A673 (cell line): ENCODE results near the gene ERC1. TPM values are rescaled to one million over a fixed set of nuclear protein-coding genes. Genes with fewer than 3 reads are reported as not detected.

Experiments used
- BruUV-seq: library from RNA; stranded (reverse); fragments of 400-500 nt; replicated peaks from 2 replicates; lab custom pipeline; 2021; lab: Mats Ljungman, UMichigan
- CTCF ChIA-PET: fragments of 300-600 bp; sonication (Branson Sonifier 250); formaldehyde crosslinking; loops from one replicate; lab custom pipeline; 2022; ENCODE audit warnings: antibody characterized with exemption; lab: Charles Lee
- POLR2A ChIA-PET: fragments of 300-600 bp; sonication (Branson Sonifier 250); formaldehyde crosslinking; loops from one replicate; lab custom pipeline; 2022; ENCODE audit warnings: antibody characterized with exemption; ENCODE audit not compliant: low non-redundant PET; lab: Charles Lee
- DNase-seq: peaks from one replicate; pipeline ENCODE4 v3.0.0-alpha.2; 2015; ENCODE audit warnings: low spot score
- H3K27ac ChIP-seq: fragments of 200-600 bp; sonication (generic); 2 replicates; pipeline ENCODE4 v1.5.1; 2016; ENCODE audit warnings: mixed run types, low read depth, mild to moderate bottlenecking, mixed read lengths, antibody characterized with exemption, low read length; ENCODE audit not compliant: poor library complexity, severe bottlenecking
- H3K27me3 ChIP-seq: fragments of 200-600 bp; sonication (generic); replicated peaks from 2 replicates; pipeline ENCODE4 v1.6.1; 2017; ENCODE audit warnings: mixed run types, low read depth, mild to moderate bottlenecking, mixed read lengths, antibody characterized with exemption, low read length; ENCODE audit not compliant: insufficient read depth, poor library complexity
- H3K36me3 ChIP-seq: fragments of 200-600 bp; sonication (generic); 2 replicates; pipeline ENCODE4 v1.6.1; 2016; ENCODE audit warnings: mixed run types, mild to moderate bottlenecking, mixed read lengths, antibody characterized with exemption, low read length; ENCODE audit not compliant: insufficient read depth, poor library complexity, severe bottlenecking
- H3K4me1 ChIP-seq: fragments of 200-600 bp; sonication (generic); 2 replicates; pipeline ENCODE4 v1.6.1; 2017; ENCODE audit warnings: mixed run types, mild to moderate bottlenecking, mixed read lengths, antibody characterized with exemption, low read length; ENCODE audit not compliant: insufficient read depth, poor library complexity, severe bottlenecking
- H3K4me3 ChIP-seq: fragments of 200-600 bp; sonication (generic); 2 replicates; pipeline ENCODE4 v1.5.1; 2016; ENCODE audit warnings: low read depth, mixed run types, mild to moderate bottlenecking, mixed read lengths, low read length; ENCODE audit not compliant: poor library complexity, severe bottlenecking
- H3K9me3 ChIP-seq: fragments of 200-600 bp; sonication (generic); 2 replicates; pipeline ENCODE4 v1.6.1; 2016; ENCODE audit warnings: mixed run types, low read depth, mild to moderate bottlenecking, mixed read lengths, antibody characterized with exemption, low read length; ENCODE audit not compliant: poor library complexity, severe bottlenecking
- CTCF ChIP-seq: fragments of 300-800, 200-600 bp; sonication (generic); conservative IDR thresholded peaks from 2 replicates; pipeline ENCODE4 v1.5.1; 2017; ENCODE audit warnings: low read depth, mild to moderate bottlenecking, antibody characterized with exemption, low read length, moderate library complexity, mixed read lengths
- EZH2 ChIP-seq: fragments of 200-600 bp; sonication (generic); IDR thresholded peaks from 2 replicates; pipeline ENCODE4 v1.6.1; 2017; ENCODE audit warnings: borderline replicate concordance, low read depth, mild to moderate bottlenecking, mixed read lengths, antibody characterized with exemption, low read length; ENCODE audit not compliant: poor library complexity, severe bottlenecking
- intact Hi-C: fragments of 100-400 bp; cut with micrococcal nuclease; formaldehyde crosslinking; loops from one replicate; pipeline ENCODE4 v1.10.0; 2022; ENCODE audit not compliant: unreplicated experiment
- total RNA-seq: library from RNA; stranded (reverse); gene quantifications from 2 replicates; pipeline ENCODE4 v1.2.3, GENCODE V29; 2021

The ERC1 gene
- total RNA-seq, 1 experiment from 2014 or later, result 60.7 TPM

DNA sequence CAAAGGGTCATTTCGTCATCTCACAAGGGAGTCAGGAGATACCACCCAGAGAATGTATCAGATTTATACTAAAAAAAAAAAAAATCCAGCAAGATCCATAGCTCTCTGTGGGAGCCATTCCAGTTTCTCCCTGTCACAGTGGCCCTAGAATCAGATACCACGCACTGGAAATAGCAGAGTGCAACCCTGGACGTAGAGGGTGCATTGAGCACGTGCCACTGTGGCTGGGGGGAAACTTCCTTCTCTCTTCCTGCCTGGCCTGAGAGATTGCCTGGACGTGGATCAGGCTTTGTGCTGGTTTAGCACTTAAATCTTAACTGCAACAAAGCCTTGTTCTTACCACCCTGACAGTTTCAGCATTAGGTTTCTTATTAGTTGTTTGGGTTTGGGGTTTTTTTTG, 479.0 kb downstream of the ERC1 start:
- intact Hi-C loops, result no loop called here
- Histone ChIP-seq H3K4me1 (peaks cover 6% of the 10 kb centered on the region), H3K27me3 (no peaks in the 10 kb centered on the region), H3K9me3 (no peaks in the 10 kb centered on the region), H3K4me3 (no peak overlapping the region), H3K36me3 (no peaks in the 10 kb centered on the region), H3K27ac (no peak overlapping the region)
- ChIA-PET POLR2A (no interaction called here), CTCF (no interaction called here)
- no peak for DNase-seq
- no TSS peak for BruUV-seq
- TF ChIP-seq EZH2 (no peak), CTCF (no peak)

DNA sequence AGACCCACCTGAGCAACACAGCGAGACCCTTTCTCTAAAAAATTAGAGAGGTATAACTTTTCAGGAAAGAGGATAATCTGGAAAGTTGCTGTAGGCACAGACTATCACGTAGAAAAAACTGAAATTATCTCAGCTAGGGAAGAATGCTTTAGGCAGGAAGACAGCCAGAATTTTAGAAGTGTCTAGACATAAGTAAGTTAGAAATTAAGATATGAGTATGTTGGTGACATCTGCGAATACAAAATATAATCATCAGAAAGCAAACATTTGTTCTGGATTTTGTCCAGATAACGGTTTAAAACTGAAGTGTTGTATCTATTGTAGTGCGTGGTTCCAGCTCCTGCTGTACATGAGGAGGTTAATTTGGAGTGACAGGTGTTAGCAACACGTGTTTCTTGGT, 480.2 kb downstream of the ERC1 start:
- CTCF ChIA-PET, result no interaction called here
- Histone ChIP-seq H3K27me3 (no peaks in the 10 kb centered on the region), H3K27ac (no peak overlapping the region), H3K4me3 (no peak overlapping the region), H3K4me1 (peaks cover 8% of the 10 kb centered on the region), H3K9me3 (no peaks in the 10 kb centered on the region), H3K36me3 (no peaks in the 10 kb centered on the region)
- no TSS peak for BruUV-seq
- intact Hi-C loops, result no loop called here
- no peak for TF ChIP-seq EZH2
- no peak for TF ChIP-seq CTCF
- no peak for DNase-seq
- POLR2A ChIA-PET, result no interaction called here

DNA sequence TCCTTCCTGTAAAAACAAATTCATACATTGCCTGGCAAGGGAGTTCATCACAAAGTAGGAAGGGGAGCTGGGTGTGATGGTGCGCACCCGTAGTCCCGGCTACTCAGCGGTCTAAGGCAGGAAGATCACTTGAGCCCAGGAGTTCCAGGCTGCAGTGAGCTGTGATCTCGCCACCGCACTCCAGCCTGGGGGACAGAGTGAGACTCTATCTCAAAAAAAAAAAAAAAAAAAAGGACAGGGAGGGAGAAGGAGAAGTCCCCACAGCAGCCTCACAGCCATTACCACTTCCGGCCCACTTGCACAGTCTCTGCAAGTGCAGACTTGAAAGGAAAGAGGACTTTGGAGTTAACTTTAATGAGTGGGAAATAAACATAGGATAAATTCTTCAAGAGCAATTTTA, 482.4 kb downstream of the ERC1 start:
- CTCF ChIA-PET, result no interaction called here
- Histone ChIP-seq H3K9me3 (no peaks in the 10 kb centered on the region), H3K27ac (no peak overlapping the region), H3K36me3 (no peaks in the 10 kb centered on the region), H3K4me1 (peaks cover 8% of the 10 kb centered on the region), H3K4me3 (no peak overlapping the region), H3K27me3 (no peaks in the 10 kb centered on the region)
- no peak for DNase-seq
- TF ChIP-seq EZH2, result no peak
- no peak for TF ChIP-seq CTCF
- no TSS peak for BruUV-seq
- POLR2A ChIA-PET, result no interaction called here
- intact Hi-C loops, result no loop called here
